Measurements from ENCODE around the gene SSBP2.
"Not testable (repeated sequence)": the region's sequence is repeated elsewhere in the genome, so short reads cannot be mapped to it uniquely, and the experiment has no call there.

The SSBP2 gene

GRCh38 chr5:81450940-81451339 lies 300.0 kb downstream of the SSBP2 start:
- DNase-seq (ENCODE audit: low read depth in 3 of 3, low spot score in 1 of 3) = no peak

DNA sequence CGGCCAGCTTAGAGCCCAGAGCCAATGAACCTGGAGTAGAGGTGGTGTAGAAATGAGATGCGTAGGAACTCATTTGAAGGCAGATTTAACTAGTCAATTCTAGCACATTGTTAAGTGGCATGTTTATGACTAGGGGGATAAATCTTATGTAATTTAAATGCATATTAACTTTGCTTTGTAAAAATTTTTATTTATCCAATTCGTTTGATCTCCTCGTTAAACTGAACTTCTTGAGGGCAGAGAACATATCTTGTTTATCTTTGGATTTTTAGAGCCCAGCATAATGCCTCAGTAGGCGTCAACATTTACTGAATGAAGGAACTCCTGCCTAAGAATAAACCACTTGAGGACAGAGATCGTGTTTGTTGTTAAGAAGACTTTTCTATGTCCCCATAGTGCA lies 315.9 kb downstream of the SSBP2 start:
- no peak for DNase-seq (ENCODE audit: low read depth in 3 of 3, low spot score in 1 of 3)

DNA sequence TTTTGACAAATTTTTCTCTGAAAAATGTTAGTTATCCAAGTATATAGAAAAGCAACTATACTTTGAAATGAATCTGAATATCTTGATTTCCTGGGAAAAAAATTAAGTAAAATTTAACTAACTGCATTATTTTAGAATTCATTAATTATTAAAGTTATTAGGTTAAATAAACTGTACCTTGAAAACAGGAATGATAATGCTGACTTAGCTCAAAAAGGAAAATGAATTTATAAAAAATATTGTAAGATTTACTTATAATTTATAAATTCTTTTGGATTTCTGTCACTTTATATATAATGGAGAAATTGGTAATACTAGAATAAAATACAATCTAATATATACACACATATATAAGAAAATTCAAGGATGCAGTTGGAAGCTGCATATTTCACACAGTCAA lies 320.9 kb downstream of the SSBP2 start:
- no peak for DNase-seq (ENCODE audit: low read depth in 3 of 3, low spot score in 1 of 3)

DNA sequence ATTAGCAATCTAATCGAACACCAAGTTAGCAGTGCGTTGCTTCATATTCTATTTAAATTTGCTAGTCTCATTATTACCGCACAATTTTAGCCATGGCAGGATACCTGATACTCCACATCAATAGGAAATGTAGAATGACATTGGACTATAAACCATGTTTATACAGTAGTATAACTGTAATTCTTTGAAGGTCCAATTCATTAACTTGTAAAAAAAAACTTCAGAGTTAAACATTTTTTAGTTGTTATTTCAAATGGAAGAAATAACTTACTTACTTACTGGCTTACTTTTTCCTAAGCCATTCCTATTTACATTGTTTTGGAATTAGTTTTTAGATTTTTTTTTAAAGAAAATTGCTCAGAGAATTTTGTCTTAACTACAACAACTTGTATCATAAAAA lies 321.5 kb downstream of the SSBP2 start:
- DNase-seq (ENCODE audit: low read depth in 3 of 3, low spot score in 1 of 3) = no peak

DNA sequence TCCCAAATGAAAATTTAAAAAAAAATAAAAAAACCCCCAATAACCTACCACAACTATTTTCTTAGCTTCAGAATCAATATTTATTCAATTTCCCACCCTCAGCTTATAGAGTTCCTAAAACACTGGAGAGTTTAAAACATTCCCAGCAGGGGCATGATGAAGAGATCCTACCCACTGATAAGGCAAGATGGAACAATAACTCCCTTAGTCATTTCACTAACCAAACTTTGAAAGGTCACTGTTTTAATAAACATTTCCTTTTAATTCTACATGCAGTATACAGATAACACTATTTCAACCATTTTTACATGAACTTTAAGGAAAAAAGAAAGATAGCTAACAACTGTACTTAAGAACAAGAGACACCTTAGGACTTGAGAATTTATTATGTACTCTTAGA lies 322.0 kb downstream of the SSBP2 start:
- no peak for DNase-seq (ENCODE audit: low read depth in 3 of 3, low spot score in 1 of 3)

DNA sequence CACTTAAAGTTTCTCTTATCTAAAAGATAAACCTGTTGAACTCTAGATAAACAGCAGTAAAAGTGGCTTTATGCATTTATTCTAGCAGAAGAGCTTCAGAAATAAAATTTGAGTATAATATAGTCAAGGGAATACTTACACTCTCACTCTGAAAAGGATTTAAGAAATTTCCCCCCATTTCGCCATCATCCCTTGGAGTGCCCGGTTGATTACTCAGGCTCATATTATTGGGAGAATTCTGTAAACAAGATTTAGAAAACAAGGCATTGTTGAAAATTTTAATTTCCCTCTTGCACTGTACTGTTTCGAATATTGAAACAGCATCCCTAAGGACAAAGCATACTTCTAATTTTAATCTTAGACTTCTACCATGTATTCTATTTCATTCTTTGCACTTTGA lies 322.5 kb downstream of the SSBP2 start:
- DNase-seq (ENCODE audit: low read depth in 3 of 3, low spot score in 1 of 3) = no peak

DNA sequence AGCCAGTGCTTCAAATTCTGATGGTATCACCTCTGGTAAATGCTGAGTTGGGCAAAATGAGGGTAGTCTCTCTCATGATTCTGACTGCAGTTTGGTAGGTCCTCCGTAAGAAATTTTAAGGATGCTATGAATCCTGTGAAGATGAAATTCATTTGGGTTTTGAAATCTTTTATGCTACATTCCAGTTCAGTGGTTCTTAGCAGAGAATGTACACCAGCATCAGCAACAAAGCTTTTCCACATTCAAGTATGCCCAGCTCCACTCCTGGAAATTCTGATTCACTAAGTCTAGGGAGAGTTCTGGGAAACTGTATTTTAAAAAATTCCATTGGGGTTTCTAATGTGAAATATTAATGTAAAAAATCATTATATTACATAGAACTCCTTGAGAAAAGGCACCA lies 323.3 kb downstream of the SSBP2 start:
- DNase-seq (ENCODE audit: low read depth in 3 of 3, low spot score in 1 of 3) = no peak

DNA sequence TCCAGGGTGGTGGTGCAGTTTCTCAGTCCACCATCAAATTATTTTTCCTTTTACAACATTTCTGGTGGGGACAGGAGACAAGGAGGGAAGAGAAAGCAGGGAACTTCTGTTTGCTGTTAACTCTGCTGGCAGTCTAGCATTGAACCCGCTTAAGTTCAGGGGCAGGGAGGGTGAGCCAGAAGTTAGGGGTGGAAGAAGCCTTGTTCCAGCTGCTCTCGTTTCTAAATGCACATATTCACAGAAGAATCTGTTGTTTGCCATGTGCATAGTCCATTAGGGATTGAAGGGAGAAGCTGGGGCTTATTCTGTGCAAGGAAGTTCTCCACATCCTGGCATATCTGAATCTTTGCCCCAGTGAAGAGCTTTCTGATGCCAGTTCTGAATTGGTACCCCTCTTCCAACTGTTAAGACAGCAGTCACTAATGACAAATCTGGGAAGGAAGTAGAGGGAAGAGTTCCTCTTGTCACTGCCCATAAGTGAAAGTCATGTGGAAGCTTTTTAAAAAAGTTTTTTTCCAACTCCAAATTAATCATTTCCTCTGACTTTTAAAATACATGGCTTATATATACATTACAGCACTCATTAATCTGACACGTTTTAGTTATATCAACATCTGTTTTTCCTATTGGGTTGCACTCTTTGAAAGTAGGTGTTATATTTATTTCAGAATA lies 324.4 kb downstream of the SSBP2 start:
- no peak for DNase-seq (ENCODE audit: low read depth in 3 of 3, low spot score in 1 of 3)

DNA sequence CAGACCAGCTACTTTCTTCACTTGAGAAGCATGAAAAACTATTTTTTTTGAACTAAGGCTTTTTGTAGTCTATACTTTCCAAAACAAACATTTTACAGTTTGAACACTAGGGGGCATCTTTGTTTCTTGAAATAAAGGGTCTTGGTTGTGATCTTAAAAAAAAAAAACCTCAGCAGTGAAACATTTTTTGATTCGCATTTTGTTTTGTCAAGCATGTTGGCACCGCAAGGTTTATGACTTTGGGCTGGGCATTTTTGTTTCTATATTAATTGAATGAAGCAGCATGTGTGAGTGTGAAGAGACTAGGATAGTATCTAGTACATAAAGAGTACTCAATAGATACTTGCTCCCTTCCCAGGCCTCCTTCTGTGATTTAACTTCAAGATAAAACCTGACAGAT lies 325.3 kb downstream of the SSBP2 start:
- DNase-seq (ENCODE audit: low read depth in 3 of 3, low spot score in 1 of 3) = no peak

- DNase-seq (ENCODE audit: low read depth in 3 of 3, low spot score in 1 of 3) = no peak
Observed at GRCh38 chr5:81424728-81425127, 326.2 kb downstream of the SSBP2 start.

DNA sequence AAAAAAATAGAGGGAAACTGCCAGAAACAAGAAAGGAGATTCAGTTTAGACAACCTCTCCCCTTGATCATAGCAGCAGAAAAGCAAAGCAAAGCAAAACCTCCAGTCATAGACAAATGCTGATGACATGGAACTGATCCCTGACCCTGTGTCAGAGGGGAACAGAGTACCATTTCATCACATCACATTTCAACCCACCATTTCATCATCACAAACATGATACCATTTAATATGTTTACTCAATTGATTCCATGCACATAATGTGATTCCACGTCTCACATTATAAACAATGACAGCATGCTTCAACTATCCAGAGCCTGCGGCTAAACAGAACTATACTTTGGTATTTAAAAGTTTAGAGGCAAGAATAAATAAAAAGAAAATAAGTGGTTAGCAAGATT lies 328.2 kb downstream of the SSBP2 start:
- DNase-seq (ENCODE audit: low read depth in 3 of 3, low spot score in 1 of 3) = no peak

GRCh38 chr5:81420039-81420667 lies 330.7 kb downstream of the SSBP2 start:
- no peak for DNase-seq (ENCODE audit: low read depth in 3 of 3, low spot score in 1 of 3)

DNA sequence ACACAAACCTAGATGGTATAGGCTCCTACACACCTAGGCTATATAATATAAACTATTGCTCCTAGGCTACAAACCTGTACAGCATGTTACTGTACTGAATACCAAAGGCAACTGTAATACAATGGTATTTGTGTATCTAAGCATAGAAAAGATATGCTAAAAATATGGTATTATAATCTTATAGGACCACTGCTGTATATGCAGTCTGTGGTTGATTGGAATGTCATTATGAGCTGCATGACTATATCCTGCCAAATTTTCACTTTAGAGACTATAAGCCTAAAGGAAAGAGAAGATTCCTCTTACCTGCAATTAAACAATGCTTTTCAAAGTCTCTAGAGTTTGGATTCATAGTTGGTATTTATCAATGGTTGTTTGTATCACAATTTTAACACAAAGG lies 332.3 kb downstream of the SSBP2 start:
- no peak for DNase-seq (ENCODE audit: low read depth in 3 of 3, low spot score in 1 of 3)

- no peak for DNase-seq (ENCODE audit: low read depth in 3 of 3, low spot score in 1 of 3)
Observed at GRCh38 chr5:81417052-81417451, 333.8 kb downstream of the SSBP2 start.

- no peak for DNase-seq (ENCODE audit: low read depth in 3 of 3, low spot score in 1 of 3)
Observed at GRCh38 chr5:81409896-81410295, 341.0 kb downstream of the SSBP2 start.

DNA sequence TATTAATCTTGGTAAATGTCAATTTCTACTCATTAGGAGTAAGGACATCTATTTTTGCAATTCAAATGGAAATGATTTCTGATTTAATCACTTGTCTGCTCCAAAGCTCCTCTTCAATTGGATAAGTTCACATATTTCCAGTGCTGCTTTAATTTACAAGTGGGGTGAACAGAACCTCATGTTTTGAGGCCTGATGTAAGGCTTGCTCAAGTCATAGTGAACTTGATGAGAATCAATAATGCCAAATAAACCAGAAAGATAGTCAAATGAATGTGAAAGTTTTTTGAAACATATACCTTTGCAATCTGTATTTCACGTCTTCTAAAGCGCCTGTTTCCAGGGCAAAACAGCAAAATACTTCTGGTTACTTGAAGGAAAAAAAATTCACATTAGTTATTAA lies 341.5 kb downstream of the SSBP2 start:
- DNase-seq (ENCODE audit: low read depth in 3 of 3, low spot score in 1 of 3) = no peak

DNA sequence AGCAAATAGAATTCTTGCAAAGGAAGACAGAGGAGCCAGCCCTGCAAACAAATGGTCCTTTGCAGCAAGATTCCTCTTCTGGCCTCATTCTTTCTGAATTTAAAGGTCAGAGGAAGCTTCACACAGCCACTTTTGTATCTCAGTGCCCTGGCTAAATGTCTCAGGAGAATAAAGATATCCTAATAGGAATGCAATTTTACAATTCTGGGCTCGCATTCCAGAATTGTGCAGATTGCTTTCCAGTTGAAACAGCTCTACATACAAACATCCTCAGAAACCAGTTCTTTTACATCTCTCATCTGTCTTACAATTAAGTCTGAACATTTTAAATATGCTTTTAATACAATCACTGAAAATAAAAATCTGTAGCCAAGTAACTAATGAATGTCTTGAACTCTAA lies 342.4 kb downstream of the SSBP2 start:
- DNase-seq (ENCODE audit: low read depth in 3 of 3, low spot score in 1 of 3) = no peak

DNA sequence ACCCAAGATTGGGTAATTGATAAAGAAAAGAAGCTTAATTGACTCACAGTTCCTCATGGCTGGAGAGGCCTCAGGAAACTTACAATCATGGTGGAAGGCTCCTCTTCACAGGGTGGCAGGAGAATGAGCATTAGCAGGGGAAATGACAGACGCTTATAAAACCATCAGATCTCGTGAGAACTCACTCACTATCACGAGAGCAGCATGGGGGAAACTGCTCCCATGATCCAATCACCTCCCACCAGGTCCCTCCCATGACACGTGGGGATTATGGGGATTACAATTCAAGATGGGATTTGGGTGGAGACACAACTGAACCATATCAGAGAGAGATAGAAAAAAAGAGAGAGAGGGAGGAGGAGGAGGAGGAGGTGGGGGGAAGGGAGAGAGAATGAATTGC lies 343.1 kb downstream of the SSBP2 start:
- DNase-seq (ENCODE audit: low read depth in 3 of 3, low spot score in 1 of 3) = not testable (repeated sequence)

DNA sequence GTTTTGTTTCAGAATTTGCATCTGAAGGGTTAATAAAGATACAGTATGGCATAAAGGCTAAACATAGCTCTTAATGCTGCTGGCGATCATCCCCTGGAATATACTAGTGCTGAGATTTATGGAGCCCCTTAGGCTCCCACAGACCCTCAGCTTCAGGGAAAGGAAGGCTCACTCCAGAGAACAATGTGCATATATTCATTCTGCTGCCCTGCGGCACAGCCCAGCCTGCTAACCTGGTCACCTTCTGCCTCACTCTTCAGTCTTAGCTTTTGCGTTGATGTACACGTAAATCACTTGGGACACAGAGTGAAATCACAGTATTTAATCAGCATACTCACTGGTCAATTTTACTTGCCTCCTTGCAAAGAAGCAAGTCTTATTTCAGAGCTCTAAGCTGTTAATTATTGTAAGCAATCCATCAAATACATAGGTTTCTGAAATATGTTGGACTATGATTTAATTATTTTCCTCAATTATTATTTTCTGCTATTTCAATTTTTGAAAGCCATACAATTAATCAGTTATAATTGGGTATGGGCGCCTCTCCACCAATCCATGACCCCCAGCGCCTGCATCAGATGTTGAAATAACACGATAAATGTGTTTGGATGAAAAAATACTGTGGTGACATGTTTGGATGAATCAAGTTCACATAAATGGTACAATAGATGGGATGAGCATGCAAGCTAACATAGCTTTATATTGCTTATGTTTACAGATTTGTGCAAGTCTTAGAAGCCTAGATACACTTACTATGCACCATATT lies 345.6 kb downstream of the SSBP2 start:
- no peak for DNase-seq (ENCODE audit: low read depth in 3 of 3, low spot score in 1 of 3)

GRCh38 chr5:81402192-81402930 lies 348.5 kb downstream of the SSBP2 start:
- DNase-seq (ENCODE audit: low read depth in 3 of 3, low spot score in 1 of 3) = no peak

DNA sequence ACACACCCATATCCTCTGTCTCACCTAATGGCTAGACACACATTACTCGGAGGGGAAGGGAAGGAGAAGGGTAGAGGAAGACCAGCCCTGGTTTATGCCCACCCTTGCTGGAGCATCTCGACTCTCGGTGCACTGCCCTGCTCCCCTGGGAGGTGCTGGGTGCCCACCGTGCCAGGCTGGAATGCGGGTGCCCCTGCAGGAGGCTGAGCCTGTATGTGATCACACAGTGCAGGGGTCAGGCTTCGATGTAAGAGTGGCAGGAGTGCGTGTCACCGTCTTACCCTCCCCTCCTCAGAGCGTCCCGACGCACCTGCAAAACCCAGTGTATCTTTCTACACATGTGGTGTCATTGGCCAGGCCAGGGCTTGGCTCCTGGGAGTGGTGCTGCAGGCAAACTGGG lies 349.6 kb downstream of the SSBP2 start:
- DNase-seq (ENCODE audit: low read depth in 3 of 3, low spot score in 1 of 3) = no peak

DNA sequence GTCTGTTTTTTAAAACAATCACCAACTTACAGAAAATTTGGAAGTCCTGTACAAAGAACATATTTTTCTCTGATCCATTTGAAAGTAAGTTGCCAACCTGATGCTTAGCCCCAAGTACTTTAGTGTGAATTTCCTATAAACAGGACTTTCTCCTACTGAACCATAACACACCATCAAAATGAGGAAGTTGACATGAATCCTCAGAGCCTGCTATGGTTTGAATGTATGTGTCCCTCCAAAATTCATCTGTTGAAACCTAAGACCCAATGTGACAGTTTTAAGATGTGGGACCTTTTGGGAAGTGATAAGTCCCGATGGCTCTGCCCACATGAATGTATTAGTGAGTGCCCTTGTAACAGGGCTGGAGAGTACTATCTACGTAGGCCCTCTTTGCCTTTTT lies 350.5 kb downstream of the SSBP2 start:
- DNase-seq (ENCODE audit: low read depth in 3 of 3, low spot score in 1 of 3) = no peak

All from stimulated activated CD4-positive, alpha-beta T cell treated with anti-CD3 and anti-CD28 coated beads, TNF-alpha, amount 100 ng/mL, for 1 hour (primary cell).